Middle frontal gyrus (tissue), 1 donor: Measurements from ENCODE around the gene MROH7.

Experiments
- DNase-seq: peaks from one replicate; pipeline ENCODE4 v3.0.0-alpha.2; 2015; ENCODE audit warnings: low spot score; ENCODE audit errors: extremely low spot score

The MROH7 gene

GRCh38 chr1:54640863-54641836 lies at the start of gene MROH7:
Gene MROH7 (plus strand): TSS chr1:54641786. CDS start chr1:54652927, 11,141 bp downstream.
- DNase-seq: no peak

DNA sequence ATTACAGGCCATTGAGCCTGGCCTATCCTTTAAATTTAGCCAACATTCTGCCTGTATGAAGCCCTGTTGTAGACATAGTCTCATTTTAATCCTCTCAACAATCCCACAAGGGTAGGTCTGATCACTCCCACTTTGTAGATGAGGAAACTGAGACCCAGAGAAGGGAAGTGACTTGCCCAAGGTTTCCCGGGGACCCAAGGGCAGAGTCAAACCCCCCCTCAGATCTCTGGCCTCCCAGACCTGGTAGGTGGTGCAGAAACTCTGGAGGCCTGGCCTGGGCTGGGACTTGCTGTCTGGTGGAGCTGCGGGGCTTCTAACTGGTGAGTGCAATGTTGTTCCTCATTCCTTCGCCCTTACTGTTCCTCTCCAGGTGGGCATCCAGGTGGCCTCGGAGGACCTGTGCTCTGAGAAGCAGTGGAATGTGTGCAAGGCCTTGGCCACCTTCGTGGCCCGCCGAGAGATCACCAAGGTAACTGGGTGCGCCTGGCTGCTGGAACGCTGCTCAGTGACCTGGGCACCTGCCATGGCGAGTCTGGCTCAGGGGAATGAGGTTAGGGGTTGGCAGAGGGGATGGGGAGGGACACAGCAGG lies 47.9 kb upstream of the MROH7 start:
- no peak for DNase-seq

- DNase-seq: no peak
Observed at GRCh38 chr1:54594463-54594862, 47.1 kb upstream of the MROH7 start.

DNA sequence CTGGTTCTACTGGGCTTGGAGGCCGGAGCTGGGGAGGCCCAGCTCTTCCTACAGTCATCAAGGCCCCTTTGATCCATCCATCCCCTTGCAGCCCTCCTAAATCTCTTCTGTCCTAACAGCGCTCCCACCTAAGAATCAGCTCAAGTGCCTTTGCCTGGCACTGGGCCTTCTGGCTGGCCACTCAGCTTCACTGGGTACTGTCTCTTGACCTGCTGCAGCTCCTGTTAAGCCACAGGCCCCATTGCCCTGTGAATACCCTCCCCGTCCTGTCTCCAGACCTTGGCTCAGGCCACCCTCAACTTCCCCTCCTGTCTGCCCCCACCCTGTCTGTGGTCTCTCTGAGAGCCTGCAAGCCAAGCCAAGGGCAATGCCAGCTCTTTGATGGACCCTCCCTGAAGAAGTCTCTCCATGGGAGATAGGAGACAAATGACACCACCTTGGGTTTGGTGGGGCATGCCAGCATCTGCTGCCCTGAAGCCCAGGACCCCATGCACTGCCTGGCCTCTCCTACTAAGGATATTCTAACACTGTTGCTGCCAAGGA lies 45.6 kb upstream of the MROH7 start:
- DNase-seq: no peak

- DNase-seq: no peak
Observed at GRCh38 chr1:54596756-54597155, 44.8 kb upstream of the MROH7 start.

- DNase-seq: no peak
Observed at GRCh38 chr1:54597455-54598030, 44.0 kb upstream of the MROH7 start.

DNA sequence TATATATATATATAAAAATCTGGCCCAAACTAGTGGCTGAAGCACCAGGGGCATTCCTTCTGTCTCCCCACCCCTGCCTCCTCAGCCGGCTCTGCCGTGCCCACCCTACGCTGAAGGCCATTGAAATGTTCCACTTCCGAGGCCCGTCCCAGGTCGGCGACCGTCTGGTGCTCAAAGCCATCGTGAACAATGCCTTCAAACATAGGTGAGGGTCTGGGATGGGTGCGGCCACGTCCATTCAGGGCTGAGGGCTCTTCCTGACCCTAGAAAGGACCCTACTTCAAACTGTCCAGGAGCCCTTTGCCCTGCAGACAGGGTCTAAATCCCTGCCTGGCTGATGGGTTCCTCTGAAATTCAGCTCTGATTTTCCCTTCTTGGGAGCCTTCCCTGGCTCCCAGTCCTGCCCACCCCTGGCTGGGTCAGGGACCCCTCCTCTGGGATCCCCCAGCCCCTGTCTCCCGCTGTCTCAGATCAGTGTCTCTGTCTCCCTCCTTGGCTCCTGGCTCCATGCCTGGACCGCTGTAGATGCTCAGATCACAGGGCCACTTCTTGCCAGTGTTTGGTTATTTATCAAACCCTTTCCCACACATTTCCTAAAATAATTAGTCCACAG lies 42.3 kb upstream of the MROH7 start:
- DNase-seq: no peak

DNA sequence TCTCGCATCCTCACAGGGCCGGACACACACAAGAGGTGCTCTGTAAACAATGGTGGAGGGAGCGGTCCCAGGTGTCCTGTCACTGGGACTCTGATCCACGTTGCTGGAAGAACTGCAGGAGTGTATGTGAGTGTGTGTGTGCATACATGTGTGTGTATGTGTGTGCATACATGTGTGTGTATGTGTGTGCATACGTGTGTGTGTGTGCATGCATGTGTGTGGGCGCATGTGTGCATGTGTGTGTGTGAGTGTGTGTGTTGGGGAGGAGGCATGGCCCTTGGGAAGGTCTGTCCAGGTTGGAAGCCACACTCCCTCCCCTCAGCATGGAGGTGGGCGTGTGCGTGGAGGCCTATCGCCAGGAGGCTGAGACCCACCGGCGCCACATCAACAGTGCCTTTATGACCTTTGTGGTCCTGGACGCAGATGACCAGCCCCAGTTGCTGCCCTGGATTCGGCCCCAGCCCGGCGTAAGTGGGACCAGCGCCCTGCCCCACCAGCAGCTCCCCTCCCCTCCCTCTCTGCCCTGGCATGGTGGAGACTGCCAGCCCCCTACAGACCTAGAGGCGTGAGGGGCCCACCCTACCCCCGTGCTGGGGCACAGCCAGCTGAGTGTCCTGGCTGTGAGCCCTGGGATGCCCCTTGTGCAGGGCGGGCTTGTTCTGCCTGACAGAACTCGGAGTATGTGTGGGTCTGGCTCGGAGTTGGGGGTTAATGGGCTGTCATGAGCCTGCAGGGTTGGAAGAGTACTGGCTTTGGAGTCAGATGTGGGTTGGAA lies 40.5 kb upstream of the MROH7 start:
- DNase-seq: no peak

DNA sequence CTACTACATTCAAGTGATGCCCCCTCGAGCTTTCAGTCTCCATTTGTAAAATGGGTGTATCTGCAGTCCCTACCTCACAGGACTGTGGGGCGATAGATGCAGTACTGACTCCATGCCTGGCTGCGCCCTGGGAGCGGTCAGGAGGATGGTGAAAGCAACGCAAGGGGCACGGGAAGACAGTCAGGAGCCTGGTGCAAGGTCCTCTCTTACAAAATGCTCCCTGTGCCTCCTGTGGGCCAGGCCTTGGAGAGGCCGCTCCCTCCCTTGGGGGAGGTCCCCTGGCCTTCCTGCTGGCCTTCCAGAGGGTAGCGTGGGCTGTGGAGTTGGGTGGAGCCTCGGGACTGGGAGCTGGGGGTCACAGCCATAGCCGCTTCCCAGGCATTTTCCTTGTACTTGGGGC lies 39.9 kb upstream of the MROH7 start:
- no peak for DNase-seq

DNA sequence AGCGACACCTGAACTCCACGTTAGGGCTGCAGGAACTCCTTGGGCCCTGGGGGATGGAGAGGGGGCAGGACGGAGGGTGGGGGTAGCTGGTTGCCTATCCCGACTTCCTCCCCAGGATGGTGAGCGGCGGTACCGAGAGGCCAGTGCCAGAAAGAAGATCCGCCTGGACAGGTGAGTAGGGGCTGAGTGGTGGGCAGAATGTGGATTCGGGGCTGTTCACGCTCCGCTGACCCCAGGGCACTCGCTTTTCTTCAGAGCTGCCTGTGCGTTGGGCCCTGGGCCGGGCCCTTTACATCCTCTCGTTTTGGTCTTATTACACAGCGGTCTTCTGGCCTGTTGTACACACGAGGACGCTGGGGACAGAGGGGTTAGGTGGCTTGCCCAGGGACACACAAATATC lies 39.0 kb upstream of the MROH7 start:
- DNase-seq: no peak

- no peak for DNase-seq
Observed at GRCh38 chr1:54603241-54603640, 38.3 kb upstream of the MROH7 start.

- no peak for DNase-seq
Observed at GRCh38 chr1:54604051-54604450, 37.5 kb upstream of the MROH7 start.

GRCh38 chr1:54604572-54605370 lies 36.8 kb upstream of the MROH7 start:
- no peak for DNase-seq

DNA sequence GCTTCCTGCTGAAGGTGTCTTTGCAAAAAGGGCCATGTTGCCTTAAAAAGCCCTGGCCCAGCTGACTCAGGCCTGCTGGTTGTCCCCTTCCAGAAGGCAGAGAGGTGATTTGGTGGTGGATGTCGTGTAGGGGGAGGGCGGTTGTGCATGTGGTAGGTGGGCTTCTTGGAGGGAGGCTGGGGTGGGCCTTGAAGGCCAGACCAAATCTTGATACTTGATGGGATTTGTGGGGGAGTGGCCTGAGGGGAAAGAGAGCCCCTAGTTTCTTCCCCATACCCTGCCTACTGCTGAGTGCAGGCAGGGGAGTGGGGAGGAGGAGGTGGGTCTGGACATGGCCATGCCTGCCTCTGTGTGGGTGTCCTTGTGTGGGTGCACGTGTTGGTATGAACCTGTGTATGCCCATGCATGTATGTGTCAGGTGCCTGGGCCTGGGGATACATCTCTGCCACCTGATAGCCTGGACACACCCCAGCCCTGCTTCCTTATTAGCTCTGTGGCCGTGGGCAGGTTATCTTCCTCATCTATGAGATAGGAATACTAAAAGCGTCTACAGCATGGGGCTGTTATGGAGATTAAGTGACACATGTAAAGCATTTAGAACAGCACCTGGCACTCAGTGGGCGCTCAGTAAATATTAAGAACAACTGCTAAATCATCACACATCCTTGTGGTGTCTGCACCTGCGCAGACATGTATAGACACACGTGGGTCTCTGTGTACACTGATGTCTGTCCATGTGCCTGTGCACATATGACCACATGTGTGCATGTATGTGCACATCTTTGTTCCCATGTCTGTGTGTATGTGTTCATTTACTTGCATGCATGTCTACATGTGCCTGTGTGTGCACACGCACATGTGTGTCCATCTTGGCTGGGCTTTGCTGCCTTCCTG lies 35.2 kb upstream of the MROH7 start:
- DNase-seq: no peak

DNA sequence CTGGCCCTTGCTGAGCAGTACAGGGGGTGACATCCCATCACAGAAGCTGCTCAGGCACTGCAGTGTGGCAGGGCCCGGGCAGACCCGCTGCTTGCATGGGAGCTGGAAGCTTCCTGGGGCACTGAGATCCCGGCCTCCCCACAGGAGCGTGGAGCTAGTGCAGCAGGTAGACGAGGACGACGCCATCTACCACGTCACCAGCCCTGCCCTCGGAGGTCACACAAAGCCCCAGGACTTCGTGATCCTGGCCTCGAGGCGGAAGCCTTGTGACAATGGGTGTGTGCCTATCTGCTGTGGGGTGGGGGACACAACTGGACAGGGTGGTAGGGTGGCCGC lies 34.6 kb upstream of the MROH7 start:
- DNase-seq: no peak

DNA sequence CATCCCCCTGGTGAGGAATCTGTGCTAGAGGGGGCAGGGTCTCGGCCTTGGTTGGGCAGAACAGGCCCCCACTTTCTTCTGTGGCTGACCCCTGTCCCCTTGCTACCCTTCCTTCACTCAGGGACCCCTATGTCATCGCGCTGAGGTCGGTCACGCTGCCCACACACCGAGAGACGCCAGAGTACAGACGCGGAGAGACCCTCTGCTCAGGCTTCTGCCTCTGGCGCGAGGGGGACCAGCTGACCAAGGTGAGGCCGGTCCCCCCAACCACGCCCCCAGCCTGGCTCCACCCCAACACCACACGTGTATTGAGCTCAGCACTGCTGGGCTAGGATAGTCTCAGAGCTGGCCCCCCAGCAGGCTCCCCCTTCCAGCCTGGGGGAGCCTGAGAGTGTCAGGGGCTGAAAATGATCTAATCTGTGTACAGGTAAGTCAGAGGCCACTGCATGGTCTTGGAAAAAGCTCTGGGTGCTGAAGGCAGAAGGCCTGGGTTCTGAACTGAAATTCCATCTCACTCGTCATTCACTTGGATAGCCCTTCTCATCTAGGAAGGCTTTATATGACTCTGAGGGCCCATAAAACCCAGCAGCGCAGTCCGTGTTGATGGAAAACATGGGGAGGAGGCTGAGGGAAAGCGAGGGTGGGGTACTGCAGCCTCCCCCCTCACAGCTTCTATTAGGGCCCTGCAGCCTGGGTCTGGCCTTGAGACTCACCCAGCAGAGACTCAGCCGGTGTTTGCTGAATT lies 33.6 kb upstream of the MROH7 start:
- DNase-seq: no peak

DNA sequence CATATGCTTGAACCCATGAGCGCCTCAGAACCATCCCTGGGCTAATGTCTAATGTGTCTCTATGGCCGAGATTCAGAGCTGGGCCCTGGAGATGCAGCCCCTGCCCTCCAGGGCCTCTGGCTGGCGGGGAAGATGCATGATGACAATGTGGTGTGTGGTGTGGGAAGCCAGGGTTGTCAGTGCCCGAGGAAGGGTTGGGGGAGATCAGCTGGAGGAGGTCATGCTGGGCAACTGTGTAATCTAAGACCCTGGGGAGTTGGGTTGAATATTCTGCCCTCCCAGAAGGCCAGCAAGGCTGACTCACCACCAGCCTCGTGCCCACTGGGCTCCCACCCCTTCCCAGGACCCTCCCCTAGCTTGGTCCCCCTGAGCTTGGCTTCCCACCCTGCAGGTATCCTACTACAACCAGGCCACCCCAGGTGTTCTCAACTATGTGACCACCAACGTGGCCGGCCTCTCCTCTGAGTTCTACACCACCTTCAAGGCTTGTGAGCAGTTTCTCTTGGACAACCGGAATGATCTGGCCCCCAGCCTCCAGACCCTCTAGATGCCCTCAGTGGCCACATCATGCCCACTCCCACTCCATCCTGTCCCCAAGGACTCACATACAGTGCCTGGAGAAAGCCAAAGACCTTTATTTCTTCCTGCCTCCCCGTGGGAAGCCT lies 32.9 kb upstream of the MROH7 start:
- no peak for DNase-seq
